Kidney (tissue), 14 donors: ENCODE data around the gene CD52. TPM values are rescaled to one million over a fixed set of nuclear protein-coding genes. Genes with fewer than 3 reads are reported as not detected.

Experiments used
- DNase-seq, 5 donors: peaks; one replicate each; pipeline ENCODE4 v3.0.0-alpha.2; 2013 to 2020
- FAIRE-seq: peaks from 2 replicates; lab custom pipeline; 2012; peaks lifted over from hg19 to GRCh38; lab: Jason Lieb, UNC
- H3K27ac ChIP-seq, 2 donors: one replicate each; pipeline ENCODE4 v1.7.0; 2013; ENCODE audit warnings: low read depth in 2 of 2, low read length in 2 of 2, inconsistent platforms in 1 of 2
- H3K27me3 ChIP-seq: one replicate; pipeline ENCODE4 v1.7.1; 2013; ENCODE audit warnings: low read length, inconsistent platforms; ENCODE audit not compliant: control insufficient read depth, insufficient read depth
- H3K36me3 ChIP-seq, 3 donors: one replicate each; pipeline versions ENCODE4 v1.7.0 to v1.7.1; 2013; ENCODE audit warnings: low read length in 3 of 3, control low read depth in 1 of 3, inconsistent platforms in 1 of 3; ENCODE audit not compliant: insufficient read depth in 3 of 3, control insufficient read depth in 2 of 3
- H3K4me1 ChIP-seq, 3 donors: one replicate each; pipeline versions ENCODE4 v1.7.0 to v1.7.1; 2013; ENCODE audit warnings: low read length in 3 of 3, inconsistent platforms in 1 of 3, low read depth in 1 of 3; ENCODE audit not compliant: control insufficient read depth in 2 of 3, insufficient read depth in 2 of 3
- H3K4me3 ChIP-seq, 3 donors: one replicate each; pipeline versions ENCODE4 v1.7.0 to v1.8.1; 2013; ENCODE audit warnings: low read length in 3 of 3, control low read depth in 1 of 3, inconsistent platforms in 1 of 3
- H3K9ac ChIP-seq, 3 donors: one replicate each; pipeline versions ENCODE4 v1.7.0 to v1.7.1; 2013; ENCODE audit warnings: low read length in 3 of 3, control low read depth in 1 of 3, inconsistent platforms in 1 of 3
- H3K9me3 ChIP-seq, 3 donors: one replicate each; pipeline versions ENCODE4 v1.7.0 to v1.7.1; 2013; ENCODE audit warnings: low read length in 3 of 3, control low read depth in 1 of 3, inconsistent platforms in 1 of 3; ENCODE audit not compliant: control insufficient read depth in 2 of 3, insufficient read depth in 1 of 3
- intact Hi-C: fragments of 100-400 bp; cut with DNase I; formaldehyde crosslinking; loops from one replicate; pipeline ENCODE4 v1.11.1; 2022
- polyA plus RNA-seq: library from polyadenylated mRNA; stranded (reverse); fragments of 350-450 nt; fragmentation: Illumina TruSeq; extraction: RNeasy Lipid Tissue Mini Kit (QIAGEN cat#74804); gene quantifications from one replicate; pipeline ENCODE4 v1.2.3, GENCODE V29; 2014; ENCODE audit warnings: low read depth, low replicate concordance; ENCODE audit not compliant: insufficient read depth
- total RNA-seq: library from RNA; stranded (reverse); fragmentation: NEBNext Ultra II Directional; extraction: Animal tissue kit (Norgen Biotek cat#: 25700); gene quantifications from one replicate; pipeline ENCODE4 v1.2.1, GENCODE V29; 2021
- TF ChIP-seq, protein P1 (sequence below): IDR thresholded peaks from 3 replicates; pipeline ENCODE4 v1.5.1; 2012; ENCODE audit warnings: mild to moderate bottlenecking, moderate library complexity, borderline replicate concordance; ENCODE audit not compliant: insufficient read depth; ENCODE audit errors: extremely low read depth
- donor health status: control.
- donor health status: control.
- donor health status: control.
- donor health status: control.
- donor health status: control.
- donor health status: DM: yes; HTN: yes; CAD: no.
- donor health status: Normal renal cell carcinoma (clear cell type).

CD52 gene
- total and polyA plus RNA-seq, 2 donors from 2014 or later: 13.2 to 30.8 TPM

DNA sequence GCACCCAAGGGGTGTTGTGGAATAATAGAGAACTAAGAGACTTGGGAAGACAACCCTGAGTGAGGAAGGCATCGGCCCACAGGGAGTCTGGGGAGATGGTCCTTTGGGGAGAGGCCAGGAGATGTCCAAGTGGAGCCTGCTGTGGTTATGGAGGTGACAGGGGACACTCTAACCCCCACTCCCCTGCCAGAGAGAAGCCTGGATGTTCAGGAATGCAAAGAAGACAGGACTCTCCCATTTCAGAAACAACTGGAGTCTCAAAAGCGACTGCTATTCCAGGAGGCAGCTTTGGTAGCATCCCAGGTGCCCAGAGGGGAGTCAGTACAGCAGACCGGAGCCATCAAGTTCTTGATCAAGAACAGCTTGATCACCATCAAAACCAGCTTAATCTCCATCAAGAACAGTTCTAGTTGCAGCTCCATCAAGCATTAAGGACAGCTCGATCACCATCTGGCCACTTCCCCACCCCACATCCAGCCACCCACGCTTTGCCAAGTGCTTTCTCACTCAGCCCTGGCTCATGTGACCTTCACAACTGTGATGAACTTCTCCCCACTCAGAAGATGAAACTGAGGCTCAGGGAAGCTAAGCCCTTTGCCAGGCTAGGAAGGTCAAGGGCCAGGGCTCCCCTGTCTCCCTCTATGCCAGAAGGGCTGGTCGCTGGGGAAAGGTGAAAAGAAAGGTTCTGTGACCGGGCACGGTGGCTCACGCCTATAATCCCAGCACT is 743 bp downstream of the CD52 start:
- H3K27ac ChIP-seq: no peak overlapping the region
- no peaks in the 10 kb centered on the region for H3K36me3 ChIP-seq
- H3K27me3 ChIP-seq: no peaks in the 10 kb centered on the region
- no peak for DNase-seq
- FAIRE-seq: no peak
- H3K4me1 ChIP-seq: peaks cover 0 to 3% (median 3%) of the 10 kb centered on the region in 3 donors
- intact Hi-C loops: no loop called here
- H3K4me3 ChIP-seq: no peak overlapping the region
- TF ChIP-seq, protein P1, sequence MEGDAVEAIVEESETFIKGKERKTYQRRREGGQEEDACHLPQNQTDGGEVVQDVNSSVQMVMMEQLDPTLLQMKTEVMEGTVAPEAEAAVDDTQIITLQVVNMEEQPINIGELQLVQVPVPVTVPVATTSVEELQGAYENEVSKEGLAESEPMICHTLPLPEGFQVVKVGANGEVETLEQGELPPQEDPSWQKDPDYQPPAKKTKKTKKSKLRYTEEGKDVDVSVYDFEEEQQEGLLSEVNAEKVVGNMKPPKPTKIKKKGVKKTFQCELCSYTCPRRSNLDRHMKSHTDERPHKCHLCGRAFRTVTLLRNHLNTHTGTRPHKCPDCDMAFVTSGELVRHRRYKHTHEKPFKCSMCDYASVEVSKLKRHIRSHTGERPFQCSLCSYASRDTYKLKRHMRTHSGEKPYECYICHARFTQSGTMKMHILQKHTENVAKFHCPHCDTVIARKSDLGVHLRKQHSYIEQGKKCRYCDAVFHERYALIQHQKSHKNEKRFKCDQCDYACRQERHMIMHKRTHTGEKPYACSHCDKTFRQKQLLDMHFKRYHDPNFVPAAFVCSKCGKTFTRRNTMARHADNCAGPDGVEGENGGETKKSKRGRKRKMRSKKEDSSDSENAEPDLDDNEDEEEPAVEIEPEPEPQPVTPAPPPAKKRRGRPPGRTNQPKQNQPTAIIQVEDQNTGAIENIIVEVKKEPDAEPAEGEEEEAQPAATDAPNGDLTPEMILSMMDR: no peak
- H3K9ac ChIP-seq: no peak overlapping the region
- no peaks in the 10 kb centered on the region for H3K9me3 ChIP-seq

- Histone ChIP-seq H3K4me1 (peaks cover 0 to 3% (median 3%) of the 10 kb centered on the region in 3 donors), H3K27me3 (no peaks in the 10 kb centered on the region), H3K36me3 (no peaks in the 10 kb centered on the region), H3K9me3 (no peaks in the 10 kb centered on the region), H3K4me3 (no peak overlapping the region), H3K27ac (no peak overlapping the region), H3K9ac (no peak overlapping the region)
- FAIRE-seq: no peak
- TF ChIP-seq, protein P1: no peak
- no peak for DNase-seq
- intact Hi-C loops: loop anchor here (5.0 kb wide), 1 partner anchor 49 kb away; no protein-coding TSS in a partner anchor
Observed at GRCh38 chr1:26320896-26321295, 3.1 kb downstream of the CD52 start.

- FAIRE-seq (no peak), DNase-seq (peak; percentile 88 to 94 (median 90))
- Histone ChIP-seq H3K36me3 (no peaks in the 10 kb centered on the region), H3K4me1 (peaks cover 0 to 3% (median 3%) of the 10 kb centered on the region in 3 donors), H3K9ac (no peak overlapping the region), H3K4me3 (no peak overlapping the region), H3K27me3 (no peaks in the 10 kb centered on the region), H3K9me3 (no peaks in the 10 kb centered on the region), H3K27ac (no peak overlapping the region)
- intact Hi-C loops: loop anchor here (5.0 kb wide), 1 partner anchor 49 kb away; no protein-coding TSS in a partner anchor
- TF ChIP-seq, protein P1: peak; percentile 90
Observed at GRCh38 chr1:26321315-26322041, 3.7 kb downstream of the CD52 start.
